ENCODE results near the gene ZFAND3. TPM values are rescaled to one million over a fixed set of nuclear protein-coding genes. Genes with fewer than 3 reads are reported as not detected.

The ZFAND3 gene
- total and polyA plus RNA-seq, 2 donors (not counting 1 experiment from before 2014, with no cell fraction given): 21.5 to 40.8 TPM

DNA sequence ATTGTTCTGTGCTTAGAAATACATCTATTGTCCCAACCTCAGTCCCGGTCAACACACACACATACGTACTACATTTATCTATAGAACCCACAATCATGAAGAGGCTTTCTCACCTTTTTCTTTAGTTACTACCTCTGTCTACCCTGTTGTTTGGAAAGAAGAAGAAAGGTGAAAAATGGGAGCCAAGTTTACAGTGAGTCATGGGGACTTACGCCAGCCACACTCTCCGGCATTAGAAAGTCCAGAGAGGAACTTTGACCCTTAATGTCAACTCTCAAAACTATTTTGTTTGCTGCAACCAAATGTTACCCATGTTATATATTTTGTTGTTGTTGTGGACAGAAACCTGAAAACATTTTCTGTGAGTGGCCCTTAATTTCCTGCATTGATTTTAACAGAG is 259.1 kb downstream of the ZFAND3 start:
- Histone ChIP-seq H3K4me1 (ENCODE audit: control insufficient read depth, extremely low read depth, insufficient read depth, low read length) (peaks cover 10% of the 10 kb centered on the region), H3K4me3 (replicated peaks in 1 of 4; ENCODE audit: control extremely low read depth in 1 of 4, insufficient read depth in 1 of 4, low read depth in 3 of 4, low read length in 4 of 4) (no peak overlapping the region), H3K79me2 (ENCODE audit: control insufficient read depth, insufficient read depth, low read length) (peaks cover 2% of the 10 kb centered on the region), H2AFZ (ENCODE audit: low read length) (no peak overlapping the region), H3K27me3 (ENCODE audit: control insufficient read depth, insufficient read depth, low read length) (no peaks in the 10 kb centered on the region), H4K20me1 (ENCODE audit: control insufficient read depth, extremely low read depth, insufficient read depth, low read length) (no peaks in the 10 kb centered on the region), H3K27ac (ENCODE audit: insufficient read depth, low read length) (no peak overlapping the region), H3K4me2 (ENCODE audit: extremely low read depth, insufficient read depth, low read length) (no peak overlapping the region), H3K9me3 (ENCODE audit: control insufficient read depth, insufficient read depth, low read depth, low read length) (no peaks in the 10 kb centered on the region), H3K9ac (ENCODE audit: insufficient read depth, low read length) (no peak overlapping the region), H3K36me3 (ENCODE audit: control insufficient read depth, insufficient read depth, low read length) (no peaks in the 10 kb centered on the region)
- peak; percentile 18 to 63 for DNase-seq (ENCODE audit: low read depth in 2 of 2)
- TF ChIP-seq, protein P1, sequence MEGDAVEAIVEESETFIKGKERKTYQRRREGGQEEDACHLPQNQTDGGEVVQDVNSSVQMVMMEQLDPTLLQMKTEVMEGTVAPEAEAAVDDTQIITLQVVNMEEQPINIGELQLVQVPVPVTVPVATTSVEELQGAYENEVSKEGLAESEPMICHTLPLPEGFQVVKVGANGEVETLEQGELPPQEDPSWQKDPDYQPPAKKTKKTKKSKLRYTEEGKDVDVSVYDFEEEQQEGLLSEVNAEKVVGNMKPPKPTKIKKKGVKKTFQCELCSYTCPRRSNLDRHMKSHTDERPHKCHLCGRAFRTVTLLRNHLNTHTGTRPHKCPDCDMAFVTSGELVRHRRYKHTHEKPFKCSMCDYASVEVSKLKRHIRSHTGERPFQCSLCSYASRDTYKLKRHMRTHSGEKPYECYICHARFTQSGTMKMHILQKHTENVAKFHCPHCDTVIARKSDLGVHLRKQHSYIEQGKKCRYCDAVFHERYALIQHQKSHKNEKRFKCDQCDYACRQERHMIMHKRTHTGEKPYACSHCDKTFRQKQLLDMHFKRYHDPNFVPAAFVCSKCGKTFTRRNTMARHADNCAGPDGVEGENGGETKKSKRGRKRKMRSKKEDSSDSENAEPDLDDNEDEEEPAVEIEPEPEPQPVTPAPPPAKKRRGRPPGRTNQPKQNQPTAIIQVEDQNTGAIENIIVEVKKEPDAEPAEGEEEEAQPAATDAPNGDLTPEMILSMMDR (conservative IDR thresholded peaks at IDR 0.05 in 1 of 2, IDR thresholded peaks at IDR 0.05 in 1 of 2; ENCODE audit: low read depth in 1 of 2, low read length in 2 of 2): no peak
- TF ChIP-seq EZH2 (IDR thresholded peaks at IDR 0.05; ENCODE audit: low read length, missing control alignments): no peak

- H3K9ac ChIP-seq (ENCODE audit: insufficient read depth, low read length): no peak overlapping the region
- H3K27me3 ChIP-seq (ENCODE audit: control insufficient read depth, insufficient read depth, low read length): no peaks in the 10 kb centered on the region
- H3K4me2 ChIP-seq (ENCODE audit: extremely low read depth, insufficient read depth, low read length): no peak overlapping the region
- H3K9me3 ChIP-seq (ENCODE audit: control insufficient read depth, insufficient read depth, low read depth, low read length): no peaks in the 10 kb centered on the region
- DNase-seq (ENCODE audit: low read depth in 2 of 2): peak in 1 of 2 donors; percentile 25
- H2AFZ ChIP-seq (ENCODE audit: low read length): no peak overlapping the region
- no peaks in the 10 kb centered on the region for H4K20me1 ChIP-seq (ENCODE audit: control insufficient read depth, extremely low read depth, insufficient read depth, low read length)
- no peak overlapping the region for H3K4me3 ChIP-seq (replicated peaks in 1 of 4; ENCODE audit: control extremely low read depth in 1 of 4, insufficient read depth in 1 of 4, low read depth in 3 of 4, low read length in 4 of 4)
- peaks cover 10% of the 10 kb centered on the region for H3K4me1 ChIP-seq (ENCODE audit: control insufficient read depth, extremely low read depth, insufficient read depth, low read length)
- TF ChIP-seq EZH2 (IDR thresholded peaks at IDR 0.05; ENCODE audit: low read length, missing control alignments): no peak
- TF ChIP-seq, protein P1 (conservative IDR thresholded peaks at IDR 0.05 in 1 of 2, IDR thresholded peaks at IDR 0.05 in 1 of 2; ENCODE audit: low read depth in 1 of 2, low read length in 2 of 2): no peak
- no peaks in the 10 kb centered on the region for H3K36me3 ChIP-seq (ENCODE audit: control insufficient read depth, insufficient read depth, low read length)
- H3K79me2 ChIP-seq (ENCODE audit: control insufficient read depth, insufficient read depth, low read length): peaks cover 2% of the 10 kb centered on the region
- no peak overlapping the region for H3K27ac ChIP-seq (ENCODE audit: insufficient read depth, low read length)
These were observed 259.6 kb downstream of the ZFAND3 start for GRCh38 chr6:38079107-38079506.

DNA sequence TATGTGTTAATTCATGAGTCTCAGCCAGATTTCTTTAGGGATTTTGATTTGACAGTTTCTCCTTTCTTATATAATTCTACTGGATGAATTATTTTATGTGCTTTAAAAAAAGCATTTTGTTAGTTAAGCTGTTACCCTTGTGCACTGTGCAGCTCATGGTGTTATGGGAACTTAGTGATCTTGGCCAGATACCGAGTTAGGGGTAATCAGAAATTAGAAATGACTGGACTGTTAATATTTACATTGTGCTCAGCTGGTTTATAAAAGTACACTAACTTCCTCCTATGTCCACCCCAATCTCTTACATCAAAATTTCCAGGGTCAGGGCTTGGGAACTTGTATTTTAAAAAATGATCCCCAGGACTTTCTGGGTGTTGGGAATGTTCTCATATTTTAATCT is 260.0 kb downstream of the ZFAND3 start:
- H3K27me3 ChIP-seq (ENCODE audit: control insufficient read depth, insufficient read depth, low read length): no peaks in the 10 kb centered on the region
- no peaks in the 10 kb centered on the region for H3K36me3 ChIP-seq (ENCODE audit: control insufficient read depth, insufficient read depth, low read length)
- no peak overlapping the region for H2AFZ ChIP-seq (ENCODE audit: low read length)
- no peaks in the 10 kb centered on the region for H4K20me1 ChIP-seq (ENCODE audit: control insufficient read depth, extremely low read depth, insufficient read depth, low read length)
- peak in 1 of 2 donors; percentile 50 for DNase-seq (ENCODE audit: low read depth in 2 of 2)
- no peak for TF ChIP-seq EZH2 (IDR thresholded peaks at IDR 0.05; ENCODE audit: low read length, missing control alignments)
- TF ChIP-seq, protein P1 (conservative IDR thresholded peaks at IDR 0.05 in 1 of 2, IDR thresholded peaks at IDR 0.05 in 1 of 2; ENCODE audit: low read depth in 1 of 2, low read length in 2 of 2): no peak
- no peak overlapping the region for H3K4me3 ChIP-seq (replicated peaks in 1 of 4; ENCODE audit: control extremely low read depth in 1 of 4, insufficient read depth in 1 of 4, low read depth in 3 of 4, low read length in 4 of 4)
- H3K79me2 ChIP-seq (ENCODE audit: control insufficient read depth, insufficient read depth, low read length): peaks cover 2% of the 10 kb centered on the region
- no peaks in the 10 kb centered on the region for H3K9me3 ChIP-seq (ENCODE audit: control insufficient read depth, insufficient read depth, low read depth, low read length)
- no peak overlapping the region for H3K4me2 ChIP-seq (ENCODE audit: extremely low read depth, insufficient read depth, low read length)
- peaks cover 10% of the 10 kb centered on the region for H3K4me1 ChIP-seq (ENCODE audit: control insufficient read depth, extremely low read depth, insufficient read depth, low read length)
- H3K27ac ChIP-seq (ENCODE audit: insufficient read depth, low read length): no peak overlapping the region
- no peak overlapping the region for H3K9ac ChIP-seq (ENCODE audit: insufficient read depth, low read length)

Measured in fibroblast of lung (primary cell).